B cell (primary cell): ENCODE measurements around the gene SLC29A4. TPM values are rescaled to one million over a fixed set of nuclear protein-coding genes. Genes with fewer than 3 reads are reported as not detected.

Experiments used
- ATAC-seq: fragments of 200-7000 bp; cut with Tn5 transposase; one replicate; pipeline ENCODE4 v1.10.0; 2021; ENCODE audit warnings: low read depth, mild to moderate bottlenecking, moderate number of reproducible peaks, moderate library complexity
- CTCF ChIA-PET: fragments of 350-600 bp; sonication (Branson Sonifier 250); formaldehyde crosslinking; loops from one replicate; lab custom pipeline; 2021; ENCODE audit warnings: antibody characterized with exemption, inconsistent platforms; lab: Charles Lee
- POLR2A ChIA-PET: fragments of 350-600 bp; sonication (Branson Sonifier 250); formaldehyde crosslinking; loops from one replicate; lab custom pipeline; 2021; ENCODE audit warnings: antibody characterized with exemption; lab: Charles Lee
- DNase-seq: peaks from one replicate; pipeline ENCODE4 v3.0.0; 2013
- H2AFZ ChIP-seq: 2 replicates; pipeline ENCODE4 v1.6.1; 2012; ENCODE audit warnings: mild to moderate bottlenecking, low read depth, low read length; ENCODE audit not compliant: insufficient read depth, poor library complexity, severe bottlenecking
- H3K27ac ChIP-seq, 2 donors: 1 replicate in 1 of 2; 2 replicates in 1 of 2; pipeline ENCODE4 v1.5.1; 2012 to 2013; ENCODE audit warnings: low read length in 2 of 2, mild to moderate bottlenecking in 2 of 2, moderate library complexity in 1 of 2
- H3K27me3 ChIP-seq, 4 experiments: fragments of 200-600 bp in 1 of 4; sonication (generic) in 1 of 4; replicated peaks in 1 of 4; 1 replicate in 2 of 4; 2 replicates in 2 of 4; pipeline versions ENCODE4 v1.6.1 to v1.7.0; 2013 to 2016; ENCODE audit warnings: low read length in 3 of 4, mild to moderate bottlenecking in 2 of 4, mixed read lengths in 1 of 4, moderate library complexity in 1 of 4; ENCODE audit not compliant: insufficient read depth in 4 of 4, control insufficient read depth in 3 of 4; ENCODE audit errors: control extremely low read depth in 1 of 4
- H3K36me3 ChIP-seq, 2 experiments: replicated peaks in 1 of 2; 1 replicate in 1 of 2; 2 replicates in 1 of 2; pipeline versions ENCODE4 v1.6.1 to v1.7.1; 2013; ENCODE audit warnings: low read length in 1 of 2; ENCODE audit not compliant: insufficient read depth in 2 of 2, control insufficient read depth in 1 of 2; ENCODE audit errors: control extremely low read depth in 1 of 2, extremely low read depth in 1 of 2
- H3K4me1 ChIP-seq, 2 donors: fragments of 200-600 bp in 1 of 2; sonication (generic) in 1 of 2; 1 replicate in 1 of 2; 2 replicates in 1 of 2; pipeline versions ENCODE4 v1.5.1 to v1.6.1; 2013 to 2017; ENCODE audit warnings: low read length in 2 of 2; ENCODE audit not compliant: control insufficient read depth in 2 of 2, insufficient read depth in 2 of 2
- H3K4me2 ChIP-seq: replicated peaks from 2 replicates; pipeline ENCODE3; 2012; ENCODE audit warnings: mild to moderate bottlenecking, low read depth, low read length; ENCODE audit not compliant: poor library complexity, severe bottlenecking
- H3K4me3 ChIP-seq, 5 experiments: fragments of 200-600 bp in 1 of 5; sonication (generic) in 1 of 5; 1 replicate in 3 of 5; 2 replicates in 2 of 5; pipeline versions ENCODE4 v1.5.1 to v1.7.0; 2011 to 2016; ENCODE audit warnings: low read length in 4 of 5, mild to moderate bottlenecking in 4 of 5, low read depth in 2 of 5, control low read depth in 1 of 5, moderate library complexity in 1 of 5; ENCODE audit not compliant: insufficient read depth in 1 of 5; ENCODE audit errors: control extremely low read depth in 1 of 5, extremely low read depth in 1 of 5
- H3K79me2 ChIP-seq: fragments of 200-600 bp; sonication (generic); one replicate; pipeline ENCODE4 v1.6.0; 2016; ENCODE audit warnings: low read length; ENCODE audit not compliant: control insufficient read depth, insufficient read depth
- H3K9ac ChIP-seq: fragments of 200-600 bp; sonication (generic); 2 replicates; pipeline ENCODE4 v1.6.1; 2017; ENCODE audit warnings: mild to moderate bottlenecking, low read length, moderate library complexity
- H3K9me3 ChIP-seq, 3 donors: one replicate each; pipeline versions ENCODE4 v1.6.1 to v1.7.1; 2013; ENCODE audit warnings: low read length in 2 of 3; ENCODE audit not compliant: control insufficient read depth in 2 of 3, insufficient read depth in 1 of 3; ENCODE audit errors: control extremely low read depth in 1 of 3
- H4K20me1 ChIP-seq: 2 replicates; pipeline ENCODE4 v1.6.0; 2012; ENCODE audit warnings: mild to moderate bottlenecking, low read length; ENCODE audit not compliant: insufficient read depth, control insufficient read depth, poor library complexity, severe bottlenecking
- H3K27ac Mint-ChIP-seq: one replicate; pipeline ENCODE4 v1.8.0; 2021; ENCODE audit warnings: mixed read lengths
- H3K27me3 Mint-ChIP-seq: one replicate; pipeline ENCODE4 v1.8.0; 2021; ENCODE audit warnings: mixed read lengths
- H3K4me1 Mint-ChIP-seq: one replicate; pipeline ENCODE4 v1.8.0; 2021; ENCODE audit warnings: mixed read lengths
- H3K4me3 Mint-ChIP-seq: one replicate; pipeline ENCODE4 v1.8.0; 2021; ENCODE audit warnings: mixed read lengths
- H3K9me3 Mint-ChIP-seq: one replicate; pipeline ENCODE4 v1.8.0; 2022; ENCODE audit warnings: mixed read lengths; ENCODE audit not compliant: insufficient read depth
- EZH2 ChIP-seq: IDR thresholded peaks from 2 replicates; pipeline ENCODE4 v1.6.1; 2012; ENCODE audit warnings: borderline replicate concordance, low read depth, mild to moderate bottlenecking, moderate library complexity, low read length; ENCODE audit not compliant: insufficient read depth, poor library complexity, severe bottlenecking
- WGBS: methylation state at CpG from one replicate; pipeline ENCODE4 v1.1.5; 2013; ENCODE audit warnings: missing lambda C conversion rate; ENCODE audit not compliant: insufficient coverage; 5-methylcytosine and 5-hydroxymethylcytosine counted together
- intact Hi-C: fragments of 100-400 bp; cut with micrococcal nuclease; formaldehyde crosslinking; loops from one replicate; pipeline ENCODE4 v1.10.0; 2022
- polyA plus RNA-seq: library from polyadenylated mRNA; depleted of rRNA; stranded (reverse); fragments of >200 nt; gene quantifications from 2 replicates; pipeline ENCODE4 v1.2.3, GENCODE V29; 2012
- total RNA-seq, 2 donors: library from RNA; stranded (reverse); fragments of 120-200 nt in 1 of 2; gene quantifications; 1 replicate in 1 of 2; 2 replicates in 1 of 2; pipeline versions ENCODE4 v1.2.3 to v1.2.4, GENCODE V29; 2013 to 2022
- TF ChIP-seq, protein P1 (sequence below): fragments of 200-600 bp; IDR thresholded peaks from one replicate; pipeline ENCODE4 v1.8.0; 2022; ENCODE audit warnings: antibody characterized with exemption, mild to moderate bottlenecking

The SLC29A4 gene
- total and polyA plus RNA-seq, 2 donors (not counting 1 experiment from before 2014, with no cell fraction given): 0.21 to 0.67 TPM

DNA sequence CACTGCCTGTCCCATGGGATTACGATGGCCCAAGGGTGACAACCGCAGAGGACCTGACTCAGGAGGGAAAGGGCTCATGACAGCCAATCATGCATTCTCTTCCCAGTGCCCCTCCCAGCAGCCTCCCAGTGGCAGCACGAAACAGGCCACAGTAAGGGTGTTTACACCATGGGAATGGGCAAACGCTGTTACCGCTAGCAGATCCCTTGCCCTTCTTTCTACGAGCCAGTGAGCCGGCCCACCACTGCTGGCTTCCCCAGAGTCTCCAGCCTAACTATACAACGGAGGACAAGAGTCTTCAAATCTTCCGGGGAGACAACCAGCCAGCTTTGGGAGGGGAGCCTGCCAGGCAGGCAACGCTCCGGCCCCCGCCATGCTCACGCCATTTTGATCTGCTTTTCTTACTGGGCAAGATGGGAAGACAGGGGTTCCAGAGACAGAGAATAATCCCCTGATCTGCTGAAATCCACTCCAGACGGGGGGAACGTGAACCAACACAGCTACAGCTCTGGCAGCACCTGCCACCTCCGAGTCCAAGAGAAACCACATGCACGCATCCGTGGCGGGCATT lies 69.8 kb downstream of the SLC29A4 start:
- over 99% methylated on average over 18 of the region's 19 CpGs for WGBS
- Histone ChIP-seq H3K36me3 (peaks cover 5 to 52% of the 10 kb centered on the region in 2 experiments), H3K4me1 (no peaks in the 10 kb centered on the region), H2AFZ (no peak overlapping the region), H3K27ac (no peak overlapping the region), H3K79me2 (peaks cover 50% of the 10 kb centered on the region), H3K4me2 (no peak overlapping the region), H3K9me3 (no peaks in the 10 kb centered on the region), H3K27me3 (no peaks in the 10 kb centered on the region), H3K4me3 (no peak overlapping the region), H4K20me1 (peaks cover 41% of the 10 kb centered on the region), H3K9ac (no peak overlapping the region)
- TF ChIP-seq, protein P1, sequence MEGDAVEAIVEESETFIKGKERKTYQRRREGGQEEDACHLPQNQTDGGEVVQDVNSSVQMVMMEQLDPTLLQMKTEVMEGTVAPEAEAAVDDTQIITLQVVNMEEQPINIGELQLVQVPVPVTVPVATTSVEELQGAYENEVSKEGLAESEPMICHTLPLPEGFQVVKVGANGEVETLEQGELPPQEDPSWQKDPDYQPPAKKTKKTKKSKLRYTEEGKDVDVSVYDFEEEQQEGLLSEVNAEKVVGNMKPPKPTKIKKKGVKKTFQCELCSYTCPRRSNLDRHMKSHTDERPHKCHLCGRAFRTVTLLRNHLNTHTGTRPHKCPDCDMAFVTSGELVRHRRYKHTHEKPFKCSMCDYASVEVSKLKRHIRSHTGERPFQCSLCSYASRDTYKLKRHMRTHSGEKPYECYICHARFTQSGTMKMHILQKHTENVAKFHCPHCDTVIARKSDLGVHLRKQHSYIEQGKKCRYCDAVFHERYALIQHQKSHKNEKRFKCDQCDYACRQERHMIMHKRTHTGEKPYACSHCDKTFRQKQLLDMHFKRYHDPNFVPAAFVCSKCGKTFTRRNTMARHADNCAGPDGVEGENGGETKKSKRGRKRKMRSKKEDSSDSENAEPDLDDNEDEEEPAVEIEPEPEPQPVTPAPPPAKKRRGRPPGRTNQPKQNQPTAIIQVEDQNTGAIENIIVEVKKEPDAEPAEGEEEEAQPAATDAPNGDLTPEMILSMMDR: no peak
- TF ChIP-seq EZH2: no peak
- DNase-seq (no peak), ATAC-seq (no peak)
- Mint-ChIP-seq H3K4me3 (no peak overlapping the region), H3K9me3 (no peaks in the 10 kb centered on the region), H3K27me3 (no peaks in the 10 kb centered on the region), H3K27ac (no peak overlapping the region), H3K4me1 (peaks cover 6% of the 10 kb centered on the region)
- POLR2A ChIA-PET: interaction anchor here (0.6 kb wide), 1 partner anchor 11 kb away, joined by 7 read pairs; no protein-coding TSS in a partner anchor
- CTCF ChIA-PET: no interaction called here
- intact Hi-C loops: no loop called here

- no peak overlapping the region for H3K4me3 ChIP-seq
- H3K36me3 ChIP-seq: peaks cover 17 to 69% of the 10 kb centered on the region in 2 experiments
- intact Hi-C loops: no loop called here
- ChIA-PET POLR2A (interaction anchor here (0.5 kb wide), 1 partner anchor 14 kb away, joined by 3 read pairs; no protein-coding TSS in a partner anchor), CTCF (interaction anchor here (1.2 to 1.7 kb wide), 3 partner anchors 11 to 96 kb away, joined by 3 to 7 read pairs (median 4); no protein-coding TSS in a partner anchor)
- H3K79me2 ChIP-seq: peaks cover 55% of the 10 kb centered on the region
- H3K4me2 ChIP-seq: no peak overlapping the region
- no peak overlapping the region for H3K9ac ChIP-seq
- no peaks in the 10 kb centered on the region for H3K9me3 ChIP-seq
- H4K20me1 ChIP-seq: peaks cover 41% of the 10 kb centered on the region
- no peak for ATAC-seq
- no peaks in the 10 kb centered on the region for H3K9me3 Mint-ChIP-seq
- peaks cover 6% of the 10 kb centered on the region for H3K4me1 Mint-ChIP-seq
- no peak overlapping the region for H2AFZ ChIP-seq
- no peak for DNase-seq
- TF ChIP-seq, protein P1: no peak
- TF ChIP-seq EZH2: no peak
- H3K4me1 ChIP-seq: no peaks in the 10 kb centered on the region
- no peaks in the 10 kb centered on the region for H3K27me3 ChIP-seq
- no peak overlapping the region for H3K27ac Mint-ChIP-seq
- H3K27ac ChIP-seq: no peak overlapping the region
- no peaks in the 10 kb centered on the region for H3K27me3 Mint-ChIP-seq
- 90% methylated on average over 17 of the region's 17 CpGs for WGBS
- no peak overlapping the region for H3K4me3 Mint-ChIP-seq
Measured at GRCh38 chr7:5354460-5355232, 71.9 kb downstream of the SLC29A4 start.
